ENCODE results near the gene DEFB123.

DNA sequence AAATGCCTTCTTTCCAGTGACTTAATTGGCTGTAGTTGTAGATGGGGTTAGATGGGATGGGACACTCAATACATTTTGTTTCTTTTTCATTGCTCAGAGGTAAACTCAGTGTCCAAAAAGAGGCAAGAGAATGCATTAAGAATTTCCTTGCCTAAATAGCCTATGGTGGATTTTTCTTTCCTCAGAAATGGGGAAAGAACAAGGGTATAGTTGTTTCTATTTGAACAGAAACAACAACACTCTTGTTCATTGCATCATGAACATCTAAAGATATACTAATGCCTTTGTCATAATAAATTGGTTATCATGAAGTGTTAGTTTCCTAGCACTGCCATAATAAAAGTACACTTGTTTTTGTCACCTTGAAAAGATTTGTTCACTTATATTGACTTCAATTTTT lies 14.6 kb upstream of the DEFB123 start:
- TF ChIP-seq, protein P1, sequence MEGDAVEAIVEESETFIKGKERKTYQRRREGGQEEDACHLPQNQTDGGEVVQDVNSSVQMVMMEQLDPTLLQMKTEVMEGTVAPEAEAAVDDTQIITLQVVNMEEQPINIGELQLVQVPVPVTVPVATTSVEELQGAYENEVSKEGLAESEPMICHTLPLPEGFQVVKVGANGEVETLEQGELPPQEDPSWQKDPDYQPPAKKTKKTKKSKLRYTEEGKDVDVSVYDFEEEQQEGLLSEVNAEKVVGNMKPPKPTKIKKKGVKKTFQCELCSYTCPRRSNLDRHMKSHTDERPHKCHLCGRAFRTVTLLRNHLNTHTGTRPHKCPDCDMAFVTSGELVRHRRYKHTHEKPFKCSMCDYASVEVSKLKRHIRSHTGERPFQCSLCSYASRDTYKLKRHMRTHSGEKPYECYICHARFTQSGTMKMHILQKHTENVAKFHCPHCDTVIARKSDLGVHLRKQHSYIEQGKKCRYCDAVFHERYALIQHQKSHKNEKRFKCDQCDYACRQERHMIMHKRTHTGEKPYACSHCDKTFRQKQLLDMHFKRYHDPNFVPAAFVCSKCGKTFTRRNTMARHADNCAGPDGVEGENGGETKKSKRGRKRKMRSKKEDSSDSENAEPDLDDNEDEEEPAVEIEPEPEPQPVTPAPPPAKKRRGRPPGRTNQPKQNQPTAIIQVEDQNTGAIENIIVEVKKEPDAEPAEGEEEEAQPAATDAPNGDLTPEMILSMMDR (IDR thresholded peaks at IDR 0.05) = no peak
- TF ChIP-seq SMC3 (IDR thresholded peaks at IDR 0.05; ENCODE audit: low read depth, low read length) (no peak), EP300 (IDR thresholded peaks at IDR 0.05; ENCODE audit: borderline replicate concordance in 1 of 2, low read depth in 1 of 2, low read length in 1 of 2) (no peak), TAF1 (IDR thresholded peaks at IDR 0.05; ENCODE audit: borderline replicate concordance, low read depth, low read length) (no peak), POLR2AphosphoS5 (IDR thresholded peaks at IDR 0.05; ENCODE audit: low read depth, low read length) (no peak), ELF1 (IDR thresholded peaks at IDR 0.05) (no peak), NFIC (IDR thresholded peaks at IDR 0.05; ENCODE audit: borderline replicate concordance) (no peak), FOXJ3 (CRISPR knock-in tag; IDR thresholded peaks at IDR 0.05) (no peak)
- TF ChIP-seq, protein P2, sequence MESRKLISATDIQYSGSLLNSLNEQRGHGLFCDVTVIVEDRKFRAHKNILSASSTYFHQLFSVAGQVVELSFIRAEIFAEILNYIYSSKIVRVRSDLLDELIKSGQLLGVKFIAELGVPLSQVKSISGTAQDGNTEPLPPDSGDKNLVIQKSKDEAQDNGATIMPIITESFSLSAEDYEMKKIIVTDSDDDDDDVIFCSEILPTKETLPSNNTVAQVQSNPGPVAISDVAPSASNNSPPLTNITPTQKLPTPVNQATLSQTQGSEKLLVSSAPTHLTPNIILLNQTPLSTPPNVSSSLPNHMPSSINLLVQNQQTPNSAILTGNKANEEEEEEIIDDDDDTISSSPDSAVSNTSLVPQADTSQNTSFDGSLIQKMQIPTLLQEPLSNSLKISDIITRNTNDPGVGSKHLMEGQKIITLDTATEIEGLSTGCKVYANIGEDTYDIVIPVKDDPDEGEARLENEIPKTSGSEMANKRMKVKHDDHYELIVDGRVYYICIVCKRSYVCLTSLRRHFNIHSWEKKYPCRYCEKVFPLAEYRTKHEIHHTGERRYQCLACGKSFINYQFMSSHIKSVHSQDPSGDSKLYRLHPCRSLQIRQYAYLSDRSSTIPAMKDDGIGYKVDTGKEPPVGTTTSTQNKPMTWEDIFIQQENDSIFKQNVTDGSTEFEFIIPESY (IDR thresholded peaks at IDR 0.05; ENCODE audit: borderline replicate concordance, low read depth) = no peak
- TF ChIP-seq, protein P3, sequence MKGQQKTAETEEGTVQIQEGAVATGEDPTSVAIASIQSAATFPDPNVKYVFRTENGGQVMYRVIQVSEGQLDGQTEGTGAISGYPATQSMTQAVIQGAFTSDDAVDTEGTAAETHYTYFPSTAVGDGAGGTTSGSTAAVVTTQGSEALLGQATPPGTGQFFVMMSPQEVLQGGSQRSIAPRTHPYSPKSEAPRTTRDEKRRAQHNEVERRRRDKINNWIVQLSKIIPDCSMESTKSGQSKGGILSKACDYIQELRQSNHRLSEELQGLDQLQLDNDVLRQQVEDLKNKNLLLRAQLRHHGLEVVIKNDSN (IDR thresholded peaks at IDR 0.05; ENCODE audit: borderline replicate concordance, low read depth) = no peak
- TF ChIP-seq, protein P4, sequence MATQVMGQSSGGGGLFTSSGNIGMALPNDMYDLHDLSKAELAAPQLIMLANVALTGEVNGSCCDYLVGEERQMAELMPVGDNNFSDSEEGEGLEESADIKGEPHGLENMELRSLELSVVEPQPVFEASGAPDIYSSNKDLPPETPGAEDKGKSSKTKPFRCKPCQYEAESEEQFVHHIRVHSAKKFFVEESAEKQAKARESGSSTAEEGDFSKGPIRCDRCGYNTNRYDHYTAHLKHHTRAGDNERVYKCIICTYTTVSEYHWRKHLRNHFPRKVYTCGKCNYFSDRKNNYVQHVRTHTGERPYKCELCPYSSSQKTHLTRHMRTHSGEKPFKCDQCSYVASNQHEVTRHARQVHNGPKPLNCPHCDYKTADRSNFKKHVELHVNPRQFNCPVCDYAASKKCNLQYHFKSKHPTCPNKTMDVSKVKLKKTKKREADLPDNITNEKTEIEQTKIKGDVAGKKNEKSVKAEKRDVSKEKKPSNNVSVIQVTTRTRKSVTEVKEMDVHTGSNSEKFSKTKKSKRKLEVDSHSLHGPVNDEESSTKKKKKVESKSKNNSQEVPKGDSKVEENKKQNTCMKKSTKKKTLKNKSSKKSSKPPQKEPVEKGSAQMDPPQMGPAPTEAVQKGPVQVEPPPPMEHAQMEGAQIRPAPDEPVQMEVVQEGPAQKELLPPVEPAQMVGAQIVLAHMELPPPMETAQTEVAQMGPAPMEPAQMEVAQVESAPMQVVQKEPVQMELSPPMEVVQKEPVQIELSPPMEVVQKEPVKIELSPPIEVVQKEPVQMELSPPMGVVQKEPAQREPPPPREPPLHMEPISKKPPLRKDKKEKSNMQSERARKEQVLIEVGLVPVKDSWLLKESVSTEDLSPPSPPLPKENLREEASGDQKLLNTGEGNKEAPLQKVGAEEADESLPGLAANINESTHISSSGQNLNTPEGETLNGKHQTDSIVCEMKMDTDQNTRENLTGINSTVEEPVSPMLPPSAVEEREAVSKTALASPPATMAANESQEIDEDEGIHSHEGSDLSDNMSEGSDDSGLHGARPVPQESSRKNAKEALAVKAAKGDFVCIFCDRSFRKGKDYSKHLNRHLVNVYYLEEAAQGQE (IDR thresholded peaks at IDR 0.05; ENCODE audit: low read depth, low read length) = no peak
- TF ChIP-seq, protein P5, sequence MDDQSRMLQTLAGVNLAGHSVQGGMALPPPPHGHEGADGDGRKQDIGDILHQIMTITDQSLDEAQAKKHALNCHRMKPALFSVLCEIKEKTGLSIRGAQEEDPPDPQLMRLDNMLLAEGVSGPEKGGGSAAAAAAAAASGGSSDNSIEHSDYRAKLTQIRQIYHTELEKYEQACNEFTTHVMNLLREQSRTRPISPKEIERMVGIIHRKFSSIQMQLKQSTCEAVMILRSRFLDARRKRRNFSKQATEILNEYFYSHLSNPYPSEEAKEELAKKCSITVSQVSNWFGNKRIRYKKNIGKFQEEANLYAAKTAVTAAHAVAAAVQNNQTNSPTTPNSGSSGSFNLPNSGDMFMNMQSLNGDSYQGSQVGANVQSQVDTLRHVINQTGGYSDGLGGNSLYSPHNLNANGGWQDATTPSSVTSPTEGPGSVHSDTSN (IDR thresholded peaks at IDR 0.05) = no peak
- TF ChIP-seq, protein P6, sequence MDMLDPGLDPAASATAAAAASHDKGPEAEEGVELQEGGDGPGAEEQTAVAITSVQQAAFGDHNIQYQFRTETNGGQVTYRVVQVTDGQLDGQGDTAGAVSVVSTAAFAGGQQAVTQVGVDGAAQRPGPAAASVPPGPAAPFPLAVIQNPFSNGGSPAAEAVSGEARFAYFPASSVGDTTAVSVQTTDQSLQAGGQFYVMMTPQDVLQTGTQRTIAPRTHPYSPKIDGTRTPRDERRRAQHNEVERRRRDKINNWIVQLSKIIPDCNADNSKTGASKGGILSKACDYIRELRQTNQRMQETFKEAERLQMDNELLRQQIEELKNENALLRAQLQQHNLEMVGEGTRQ (IDR thresholded peaks at IDR 0.05; ENCODE audit: borderline replicate concordance, low read depth, low read length) = no peak

Data from SK-N-SH (cell line).